ENCODE measurements around the gene ZDHHC20. TPM values are rescaled to one million over a fixed set of nuclear protein-coding genes. Genes with fewer than 3 reads are reported as not detected.

ZDHHC20 gene
- total RNA-seq, 2 donors from 2014 or later = 85.2 to 94.1 TPM

- Histone ChIP-seq H3K4me1 (ENCODE audit: control insufficient read depth, insufficient read depth, low read length) (no peaks in the 10 kb centered on the region), H3K27me3 (ENCODE audit: control insufficient read depth, insufficient read depth, low read length, poor library complexity, severe bottlenecking) (no peaks in the 10 kb centered on the region), H3K4me3 (ENCODE audit: low read length) (no peak overlapping the region), H3K36me3 (ENCODE audit: control insufficient read depth, insufficient read depth, low read length) (peaks cover 24% of the 10 kb centered on the region), H3K9me3 (ENCODE audit: control insufficient read depth, low read length) (no peaks in the 10 kb centered on the region), H3K9ac (ENCODE audit: extremely low read depth, low read length, poor library complexity, severe bottlenecking) (no peak overlapping the region), H3K27ac (ENCODE audit: low read depth, low read length) (no peak overlapping the region)
- 88% methylated on average over 1 of the region's 1 CpG; no CpG with 5 or more reads in 1 of the 2 experiments for WGBS, 2 experiments (ENCODE audit: insufficient coverage in 1 of 2, insufficient read length in 1 of 2)
- no peak for TF ChIP-seq CTCF (conservative IDR thresholded peaks at IDR 0.05)
- H3K4me1 Mint-ChIP-seq = peaks cover 9% of the 10 kb centered on the region
- H3K27ac Mint-ChIP-seq = no peak overlapping the region
- DNase-seq = no peak
- no peak overlapping the region for H3K4me3 Mint-ChIP-seq
- H3K9me3 Mint-ChIP-seq = no peaks in the 10 kb centered on the region
- H3K36me3 Mint-ChIP-seq (ENCODE audit: low read depth) = peaks cover 27% of the 10 kb centered on the region
- no peaks in the 10 kb centered on the region for H3K27me3 Mint-ChIP-seq (ENCODE audit: insufficient read depth)
Measured at GRCh38 chr13:21372530-21372929, 86.6 kb downstream of the ZDHHC20 start.

GRCh38 chr13:21371011-21371410, 88.1 kb downstream of the ZDHHC20 start:
- no peak for TF ChIP-seq CTCF (conservative IDR thresholded peaks at IDR 0.05)
- Histone ChIP-seq H3K36me3 (ENCODE audit: control insufficient read depth, insufficient read depth, low read length) (peaks cover 19% of the 10 kb centered on the region), H3K9me3 (ENCODE audit: control insufficient read depth, low read length) (no peaks in the 10 kb centered on the region), H3K9ac (ENCODE audit: extremely low read depth, low read length, poor library complexity, severe bottlenecking) (no peak overlapping the region), H3K27me3 (ENCODE audit: control insufficient read depth, insufficient read depth, low read length, poor library complexity, severe bottlenecking) (no peaks in the 10 kb centered on the region), H3K27ac (ENCODE audit: low read depth, low read length) (no peak overlapping the region), H3K4me3 (ENCODE audit: low read length) (no peak overlapping the region), H3K4me1 (ENCODE audit: control insufficient read depth, insufficient read depth, low read length) (peaks cover 2% of the 10 kb centered on the region)
- peaks cover 22% of the 10 kb centered on the region for H3K36me3 Mint-ChIP-seq (ENCODE audit: low read depth)
- 90 to 97% methylated on average over 6 to 7 of the region's 7 CpGs for WGBS, 2 experiments (ENCODE audit: insufficient coverage in 1 of 2, insufficient read length in 1 of 2)
- no peak overlapping the region for H3K27ac Mint-ChIP-seq
- H3K4me1 Mint-ChIP-seq = peaks cover 9% of the 10 kb centered on the region
- DNase-seq = no peak
- no peak overlapping the region for H3K4me3 Mint-ChIP-seq
- H3K27me3 Mint-ChIP-seq (ENCODE audit: insufficient read depth) = no peaks in the 10 kb centered on the region
- no peaks in the 10 kb centered on the region for H3K9me3 Mint-ChIP-seq

- H3K27me3 Mint-ChIP-seq (ENCODE audit: insufficient read depth) = peaks cover 5% of the 10 kb centered on the region
- TF ChIP-seq CTCF (conservative IDR thresholded peaks at IDR 0.05) = no peak
- Histone ChIP-seq H3K4me3 (ENCODE audit: low read length) (no peak overlapping the region), H3K27me3 (ENCODE audit: control insufficient read depth, insufficient read depth, low read length, poor library complexity, severe bottlenecking) (no peaks in the 10 kb centered on the region), H3K27ac (ENCODE audit: low read depth, low read length) (no peak overlapping the region), H3K9me3 (ENCODE audit: control insufficient read depth, low read length) (peaks cover 11% of the 10 kb centered on the region), H3K4me1 (ENCODE audit: control insufficient read depth, insufficient read depth, low read length) (peaks cover 7% of the 10 kb centered on the region), H3K9ac (ENCODE audit: extremely low read depth, low read length, poor library complexity, severe bottlenecking) (no peak overlapping the region), H3K36me3 (ENCODE audit: control insufficient read depth, insufficient read depth, low read length) (no peaks in the 10 kb centered on the region)
- WGBS, 2 experiments (ENCODE audit: insufficient coverage in 1 of 2, insufficient read length in 1 of 2) = 89 to 92% methylated on average over 3 to 4 of the region's 4 CpGs
- H3K4me1 Mint-ChIP-seq = peaks cover 12% of the 10 kb centered on the region
- H3K4me3 Mint-ChIP-seq = no peak overlapping the region
- H3K27ac Mint-ChIP-seq = peak overlapping the region; percentile 18
- DNase-seq = peak; percentile 42
- H3K36me3 Mint-ChIP-seq (ENCODE audit: low read depth) = no peaks in the 10 kb centered on the region
- H3K9me3 Mint-ChIP-seq = peaks cover 10% of the 10 kb centered on the region
Measured at GRCh38 chr13:21365574-21365973, 93.5 kb downstream of the ZDHHC20 start.

Measured in endodermal cell (in vitro differentiated cells).